Inflammatory macrophage (primary cell): ENCODE data around the gene ATG101.
"Not testable (repeated sequence)": the region's sequence is repeated elsewhere in the genome, so short reads cannot be mapped to it uniquely, and the experiment has no call there.

Source experiments
- DNase-seq, 2 donors: peaks; one replicate each; pipeline ENCODE4 v3.0.0-alpha.2; 2020 to 2022

ATG101 gene

GRCh38 chr12:52116222-52117125 lies 46.7 kb downstream of the ATG101 start:
- not testable (repeated sequence) for DNase-seq

- DNase-seq, result not testable (repeated sequence)
Observed at GRCh38 chr12:52117806-52118475, 48.2 kb downstream of the ATG101 start.

GRCh38 chr12:52119398-52120254 lies 49.8 kb downstream of the ATG101 start:
- DNase-seq, result peak in 1 of 2 donors; percentile 22

GRCh38 chr12:52120951-52121823 lies 51.4 kb downstream of the ATG101 start:
- peak; percentile 24 to 52 for DNase-seq

GRCh38 chr12:52121824-52122539 lies 52.2 kb downstream of the ATG101 start:
- peak; percentile 29 to 57 for DNase-seq

- DNase-seq, result no peak
Observed at GRCh38 chr12:52122540-52122871, 52.7 kb downstream of the ATG101 start.

- DNase-seq, result no peak
Observed at GRCh38 chr12:52122904-52123303, 53.1 kb downstream of the ATG101 start.

- DNase-seq, result peak; percentile 8 to 11
Observed at GRCh38 chr12:52123487-52124186, 53.9 kb downstream of the ATG101 start.

GRCh38 chr12:52125476-52125900 lies 55.7 kb downstream of the ATG101 start:
- no peak for DNase-seq

- no peak for DNase-seq
Observed at GRCh38 chr12:52126050-52126604, 56.3 kb downstream of the ATG101 start.
